Uterus (tissue), 2 donors: ENCODE measurements around the gene ADD1.

ENCODE experiments used
- POLR2A ChIP-seq, 2 donors: fragments of 450-650 bp; IDR thresholded peaks; one replicate each; pipeline ENCODE4 v1.6.1; 2016; ENCODE audit warnings: antibody characterized with exemption in 2 of 2, mild to moderate bottlenecking in 1 of 2, moderate library complexity in 1 of 2
- TF ChIP-seq, protein P1 (sequence below), 4 experiments: fragments of 200-600 bp in 2 of 4; fragments of 450-650 bp in 2 of 4; sonication (generic) in 2 of 4; IDR thresholded peaks; one replicate each; pipeline ENCODE4 v1.5.1; 2016 to 2019; ENCODE audit warnings: antibody characterized with exemption in 4 of 4, mild to moderate bottlenecking in 2 of 4, moderate library complexity in 1 of 4

DNA sequence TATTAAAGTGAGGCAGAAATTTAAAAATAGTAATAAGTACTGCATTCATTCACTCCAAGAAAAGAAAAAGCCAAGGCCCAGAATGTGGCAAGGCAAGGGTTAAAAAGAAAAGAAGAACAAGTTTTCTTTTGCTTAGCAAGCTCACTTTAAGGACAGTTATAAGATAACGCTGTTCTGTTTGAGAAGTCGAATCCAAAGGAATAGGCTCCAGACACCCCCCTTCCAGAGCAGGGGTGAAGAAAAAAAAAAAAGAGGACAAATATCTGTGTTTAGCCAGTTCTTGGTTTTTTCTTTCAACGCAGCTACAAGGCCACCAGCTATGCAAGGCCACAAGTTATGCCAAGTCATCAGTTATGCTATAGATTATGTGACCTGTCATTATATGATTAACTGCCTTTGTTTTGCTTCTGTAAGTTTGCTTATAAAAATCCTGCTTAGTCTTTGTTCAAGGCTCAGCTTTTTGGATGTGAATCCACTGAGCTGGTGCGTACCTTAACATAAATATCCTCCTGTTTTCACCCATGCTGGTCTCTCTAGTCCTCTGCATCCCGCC is 121.1 kb downstream of the ADD1 start:
- TF ChIP-seq, protein P1, sequence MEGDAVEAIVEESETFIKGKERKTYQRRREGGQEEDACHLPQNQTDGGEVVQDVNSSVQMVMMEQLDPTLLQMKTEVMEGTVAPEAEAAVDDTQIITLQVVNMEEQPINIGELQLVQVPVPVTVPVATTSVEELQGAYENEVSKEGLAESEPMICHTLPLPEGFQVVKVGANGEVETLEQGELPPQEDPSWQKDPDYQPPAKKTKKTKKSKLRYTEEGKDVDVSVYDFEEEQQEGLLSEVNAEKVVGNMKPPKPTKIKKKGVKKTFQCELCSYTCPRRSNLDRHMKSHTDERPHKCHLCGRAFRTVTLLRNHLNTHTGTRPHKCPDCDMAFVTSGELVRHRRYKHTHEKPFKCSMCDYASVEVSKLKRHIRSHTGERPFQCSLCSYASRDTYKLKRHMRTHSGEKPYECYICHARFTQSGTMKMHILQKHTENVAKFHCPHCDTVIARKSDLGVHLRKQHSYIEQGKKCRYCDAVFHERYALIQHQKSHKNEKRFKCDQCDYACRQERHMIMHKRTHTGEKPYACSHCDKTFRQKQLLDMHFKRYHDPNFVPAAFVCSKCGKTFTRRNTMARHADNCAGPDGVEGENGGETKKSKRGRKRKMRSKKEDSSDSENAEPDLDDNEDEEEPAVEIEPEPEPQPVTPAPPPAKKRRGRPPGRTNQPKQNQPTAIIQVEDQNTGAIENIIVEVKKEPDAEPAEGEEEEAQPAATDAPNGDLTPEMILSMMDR (IDR thresholded peaks at IDR 0.05) = no peak
- TF ChIP-seq POLR2A (IDR thresholded peaks at IDR 0.05) = no peak
